Common myeloid progenitor, CD34-positive (primary cell): ENCODE measurements around the gene ITM2C.

Experiments used
- CTCF ChIA-PET: fragments of 350-600 bp; sonication (Branson Sonifier 250); formaldehyde crosslinking; loops from one replicate; lab custom pipeline; 2021; ENCODE audit warnings: antibody characterized with exemption; lab: Charles Lee
- POLR2A ChIA-PET: fragments of 350-600 bp; sonication (Branson Sonifier 250); formaldehyde crosslinking; loops from one replicate; lab custom pipeline; 2021; ENCODE audit warnings: antibody characterized with exemption; lab: Charles Lee
- DNase-seq, 3 donors: peaks; one replicate each; pipeline versions ENCODE4 v3.0.0 to v3.0.0-alpha.2; 2013
- H3K27ac ChIP-seq, 2 experiments: 1 replicate in 1 of 2; 2 replicates in 1 of 2; pipeline ENCODE4 v1.7.0; 2013; ENCODE audit warnings: inconsistent platforms in 2 of 2, low read length in 2 of 2, mild to moderate bottlenecking in 2 of 2, low read depth in 1 of 2, moderate library complexity in 1 of 2; ENCODE audit not compliant: severe bottlenecking in 2 of 2, insufficient read depth in 1 of 2, poor library complexity in 1 of 2
- H3K27me3 ChIP-seq, 5 experiments: replicated peaks in 2 of 5; 1 replicate in 3 of 5; 2 replicates in 2 of 5; pipeline versions ENCODE4 v1.6.1 to v1.7.0; 2013; ENCODE audit warnings: low read length in 4 of 5, mild to moderate bottlenecking in 2 of 5, moderate library complexity in 2 of 5, inconsistent platforms in 1 of 5; ENCODE audit not compliant: insufficient read depth in 5 of 5, control insufficient read depth in 4 of 5
- H3K36me3 ChIP-seq, 4 experiments: 1 replicate in 2 of 4; 2 replicates in 2 of 4; pipeline versions ENCODE4 v1.6.1 to v1.7.0; 2013; ENCODE audit warnings: low read length in 3 of 4, control low read depth in 1 of 4, mild to moderate bottlenecking in 1 of 4; ENCODE audit not compliant: control insufficient read depth in 4 of 4, insufficient read depth in 4 of 4
- H3K4me1 ChIP-seq, 4 experiments: 1 replicate in 3 of 4; 2 replicates in 1 of 4; pipeline versions ENCODE4 v1.6.1 to v1.7.1; 2013; ENCODE audit warnings: low read length in 3 of 4, mild to moderate bottlenecking in 3 of 4, control low read depth in 1 of 4, inconsistent platforms in 1 of 4, moderate library complexity in 1 of 4; ENCODE audit not compliant: control insufficient read depth in 4 of 4, insufficient read depth in 4 of 4; ENCODE audit errors: control extremely low read depth in 1 of 4
- H3K4me3 ChIP-seq, 7 experiments: 1 replicate in 4 of 7; 2 replicates in 3 of 7; pipeline versions ENCODE4 v1.5.1 to v1.7.0; 2013; ENCODE audit warnings: mild to moderate bottlenecking in 7 of 7, low read length in 6 of 7, moderate library complexity in 6 of 7, inconsistent platforms in 2 of 7, low read depth in 2 of 7, control low read depth in 1 of 7; ENCODE audit not compliant: insufficient read depth in 4 of 7, control insufficient read depth in 1 of 7; ENCODE audit errors: extremely low read depth in 1 of 7
- H3K9me3 ChIP-seq, 5 experiments: 1 replicate in 4 of 5; 2 replicates in 1 of 5; pipeline versions ENCODE4 v1.6.1 to v1.7.1; 2013; ENCODE audit warnings: low read length in 4 of 5, mild to moderate bottlenecking in 2 of 5, inconsistent platforms in 1 of 5, low read depth in 1 of 5, moderate library complexity in 1 of 5; ENCODE audit not compliant: control insufficient read depth in 4 of 5, insufficient read depth in 2 of 5; ENCODE audit errors: control extremely low read depth in 1 of 5
- WGBS: methylation state at CpG from one replicate; pipeline ENCODE4 v1.1.5; 2013; ENCODE audit not compliant: insufficient coverage; 5-methylcytosine and 5-hydroxymethylcytosine counted together

Gene ITM2C

DNA sequence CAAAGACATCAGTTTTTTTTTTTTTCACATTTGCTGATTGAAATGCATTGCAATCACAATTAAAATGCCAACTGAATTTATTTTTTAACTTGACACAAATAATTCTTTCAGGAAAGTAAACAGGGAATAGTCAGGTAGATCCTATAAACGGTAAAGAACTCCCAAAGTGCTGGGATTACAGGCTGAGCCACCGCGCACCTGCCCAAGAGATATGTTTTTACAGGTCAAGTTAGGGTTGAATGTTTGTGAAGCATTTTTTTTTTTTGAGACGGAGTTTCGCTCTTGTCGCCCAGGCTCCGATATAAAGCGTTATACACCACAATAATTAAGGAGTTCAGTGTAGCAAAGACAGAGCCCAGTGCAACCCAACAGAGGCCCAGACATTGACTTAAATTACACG lies 15.1 kb downstream of the ITM2C start:
- POLR2A ChIA-PET, result no interaction called here

DNA sequence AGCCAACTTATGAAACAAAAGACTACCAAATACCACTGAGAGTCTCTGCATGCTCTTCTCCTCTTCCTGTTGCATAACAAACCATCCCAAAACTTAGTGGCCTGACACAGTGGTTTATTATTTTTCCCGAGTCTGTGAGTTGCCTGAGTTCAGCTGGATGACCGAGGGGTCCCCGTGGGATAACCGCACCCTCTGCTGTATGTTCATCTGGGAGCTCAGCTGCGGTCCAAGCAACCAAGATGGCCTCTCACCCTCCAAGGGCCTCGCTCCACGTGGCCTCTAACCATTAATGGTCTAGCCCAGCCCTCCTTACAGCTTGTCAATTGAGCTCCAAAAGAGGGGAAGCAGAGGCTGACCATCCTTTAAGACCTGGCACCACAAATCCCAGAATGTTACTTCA lies 17.1 kb downstream of the ITM2C start:
- Histone ChIP-seq H3K36me3 (peaks cover 0 to 24% (median 12%) of the 10 kb centered on the region in 4 experiments), H3K27ac (no peak overlapping the region), H3K27me3 (no peaks in the 10 kb centered on the region), H3K4me1 (peaks cover 9 to 48% (median 40%) of the 10 kb centered on the region in 4 experiments), H3K4me3 (no peak overlapping the region), H3K9me3 (no peaks in the 10 kb centered on the region)
- DNase-seq, result no peak
- CTCF ChIA-PET, result interaction anchor here (0.7 to 1.2 kb wide), 4 partner anchors 9 to 570 kb away, joined by 3 to 4 read pairs (median 3); no protein-coding TSS in a partner anchor
- POLR2A ChIA-PET, result no interaction called here
- 95% methylated on average over 7 of the region's 7 CpGs for WGBS

More for the DNA sequence above, 15.1 kb downstream of the ITM2C start:
- no peaks in the 10 kb centered on the region for H3K27me3 ChIP-seq
- no peak overlapping the region for H3K4me3 ChIP-seq
- CTCF ChIA-PET, result interaction anchor here (2.2 to 2.8 kb wide), 2 partner anchors 13 to 18 kb away, joined by 6 to 17 read pairs; no protein-coding TSS in a partner anchor
- H3K4me1 ChIP-seq, result peaks cover 7 to 50% (median 46%) of the 10 kb centered on the region in 4 experiments
- 95% methylated on average over 3 of the region's 9 CpGs for WGBS
- H3K9me3 ChIP-seq, result no peaks in the 10 kb centered on the region
- peak overlapping the region in 1 of 2 experiments; percentile 84 for H3K27ac ChIP-seq
- peaks cover 0 to 42% (median 24%) of the 10 kb centered on the region in 4 experiments for H3K36me3 ChIP-seq
- no peak for DNase-seq

DNA sequence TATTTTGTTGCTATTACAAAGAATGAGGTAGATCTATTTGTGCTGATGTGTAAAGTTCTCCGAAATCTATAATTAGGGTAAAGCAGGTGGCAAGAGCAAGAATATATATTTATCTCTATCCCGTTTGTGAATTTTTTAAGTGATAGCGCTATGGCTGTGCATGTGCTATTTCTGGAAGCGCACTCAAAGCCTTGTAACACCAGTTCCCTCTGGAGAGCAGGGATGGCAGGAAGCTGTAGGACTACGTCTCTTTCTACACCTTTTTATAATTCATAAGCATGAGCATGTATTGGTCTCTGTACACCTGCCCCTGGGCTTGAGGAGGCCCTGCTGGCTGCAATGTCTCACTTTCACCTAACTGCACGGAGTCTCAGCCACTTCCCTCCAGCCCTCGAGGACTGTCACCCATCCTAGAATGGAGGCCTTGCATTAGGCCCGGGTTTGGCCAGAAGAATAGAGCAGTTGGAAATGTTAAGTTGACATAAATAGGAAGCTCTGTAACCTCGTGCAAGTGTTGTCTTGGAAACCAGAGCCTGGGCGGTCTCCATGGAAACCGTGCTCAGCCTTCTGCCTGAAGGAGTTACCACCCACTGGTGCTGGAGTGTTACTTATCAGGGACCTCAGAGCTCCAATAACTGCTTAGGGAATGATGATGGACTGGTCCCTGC lies 20.9 kb downstream of the ITM2C start:
- Histone ChIP-seq H3K4me1 (peaks cover 2 to 16% (median 12%) of the 10 kb centered on the region in 4 experiments), H3K36me3 (peaks cover 0 to 3% (median 0%) of the 10 kb centered on the region in 4 experiments), H3K4me3 (peak overlapping the region in 1 of 7 experiments; percentile 4), H3K9me3 (no peaks in the 10 kb centered on the region), H3K27me3 (no peaks in the 10 kb centered on the region), H3K27ac (peak overlapping the region in 1 of 2 experiments; percentile 65)
- ChIA-PET POLR2A (interaction anchor here (0.8 kb wide), 1 partner anchor 19 kb away, joined by 3 read pairs; no protein-coding TSS in a partner anchor), CTCF (interaction anchor here (0.8 to 1.5 kb wide), 9 partner anchors 9 to 172 kb away, joined by 3 to 8 read pairs (median 4); no protein-coding TSS in a partner anchor)
- peak; percentile 87 to 96 (median 96) for DNase-seq
- WGBS, result 43% methylated on average over 6 of the region's 11 CpGs

DNA sequence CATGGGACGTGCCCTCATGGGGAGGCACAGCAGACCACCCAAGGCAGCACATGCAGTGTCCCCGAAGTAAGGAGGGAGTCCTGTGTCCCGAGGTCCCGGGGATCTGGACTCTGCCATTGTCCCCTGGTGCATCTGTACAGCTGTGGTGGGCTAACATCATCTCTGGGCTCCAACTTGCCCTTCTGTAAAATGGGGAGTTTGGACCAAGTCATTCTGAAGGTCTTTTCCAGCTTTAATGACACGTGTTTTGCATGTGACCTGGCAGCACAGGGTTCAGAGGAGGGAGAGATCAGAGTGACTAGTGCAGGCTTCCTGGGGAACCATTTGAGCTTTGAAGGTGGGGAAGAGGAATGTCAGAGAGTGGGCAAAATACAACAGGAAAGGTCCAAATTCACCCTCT lies 21.5 kb downstream of the ITM2C start:
- ChIA-PET POLR2A (no interaction called here), CTCF (interaction anchor here (0.8 to 1.5 kb wide), 9 partner anchors 9 to 171 kb away, joined by 3 to 8 read pairs (median 4); no protein-coding TSS in a partner anchor)
- DNase-seq, result no peak
- no peak overlapping the region for H3K4me3 ChIP-seq
- peaks cover 2 to 16% (median 12%) of the 10 kb centered on the region in 4 experiments for H3K4me1 ChIP-seq
- 85% methylated on average over 5 of the region's 5 CpGs for WGBS
- peak overlapping the region in 1 of 2 experiments; percentile 65 for H3K27ac ChIP-seq
- H3K36me3 ChIP-seq, result peaks cover 0 to 3% (median 0%) of the 10 kb centered on the region in 4 experiments
- H3K27me3 ChIP-seq, result no peaks in the 10 kb centered on the region
- no peaks in the 10 kb centered on the region for H3K9me3 ChIP-seq

DNA sequence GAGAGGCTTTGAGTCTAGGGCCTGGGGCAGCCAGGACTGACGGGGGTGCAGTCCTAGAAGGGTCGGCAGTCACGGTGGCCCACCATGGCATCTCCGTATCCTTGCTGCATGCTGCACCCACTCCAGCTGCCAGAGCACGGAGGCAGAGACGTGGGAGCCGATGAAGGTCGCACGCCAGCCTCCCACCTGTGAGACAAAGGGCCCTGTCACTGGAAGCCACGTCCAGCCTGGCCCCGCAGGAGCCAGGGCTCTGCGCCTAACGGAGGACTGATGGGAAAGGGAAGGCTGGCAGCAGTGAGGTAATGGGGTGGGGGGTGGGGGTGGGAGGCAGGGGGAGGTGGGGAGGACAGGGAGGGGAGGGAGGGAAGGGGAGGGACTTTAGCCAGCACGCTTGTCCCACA lies 21.9 kb downstream of the ITM2C start:
- Histone ChIP-seq H3K27me3 (no peaks in the 10 kb centered on the region), H3K4me3 (no peak overlapping the region), H3K4me1 (peaks cover 2 to 17% (median 14%) of the 10 kb centered on the region in 4 experiments), H3K36me3 (peaks cover 0 to 2% (median 0%) of the 10 kb centered on the region in 4 experiments), H3K27ac (no peak overlapping the region), H3K9me3 (no peaks in the 10 kb centered on the region)
- ChIA-PET CTCF (interaction anchor here (1.1 to 1.5 kb wide), 5 partner anchors 15 to 105 kb away, joined by 3 to 5 read pairs (median 4); no protein-coding TSS in a partner anchor), POLR2A (no interaction called here)
- DNase-seq, result no peak
- 100% methylated on average over 4 of the region's 14 CpGs for WGBS

DNA sequence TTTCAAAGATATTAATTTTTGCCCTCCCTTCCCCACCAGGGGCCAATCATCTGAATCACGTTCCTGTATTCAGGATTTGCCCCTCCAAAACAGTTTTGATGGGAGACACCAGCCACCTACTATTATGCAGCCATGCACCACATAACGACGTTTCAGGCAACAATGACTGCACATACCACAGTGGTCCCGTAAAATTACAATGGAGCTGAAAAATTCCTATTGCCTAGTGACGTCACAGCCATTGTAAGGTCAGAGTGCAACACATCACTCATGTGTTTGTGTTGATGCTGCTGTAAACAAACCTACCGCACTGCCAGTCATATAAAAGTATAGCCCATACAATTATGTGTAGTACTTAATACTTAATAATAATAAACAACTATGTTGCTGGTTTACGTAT lies 22.6 kb downstream of the ITM2C start:
- no peak for DNase-seq
- CTCF ChIA-PET, result interaction anchor here (0.8 to 1.8 kb wide), 3 partner anchors 14 to 26 kb away, joined by 3 to 5 read pairs (median 3); no protein-coding TSS in a partner anchor
- POLR2A ChIA-PET, result no interaction called here
- whole genome bisulfite sequencing, result 98% methylated on average over 5 of the region's 7 CpGs
- Histone ChIP-seq H3K36me3 (no peaks in the 10 kb centered on the region), H3K9me3 (no peaks in the 10 kb centered on the region), H3K4me1 (peaks cover 2 to 16% (median 13%) of the 10 kb centered on the region in 4 experiments), H3K4me3 (no peak overlapping the region), H3K27ac (no peak overlapping the region), H3K27me3 (no peaks in the 10 kb centered on the region)
